HG03442 (cell line): ENCODE data around the gene ZIC2.
"Not testable (repeated sequence)": the region's sequence is repeated elsewhere in the genome, so short reads cannot be mapped to it uniquely, and the experiment has no call there.

Source experiments
- ATAC-seq: cut with Tn5 transposase; IDR thresholded peaks from one replicate; pipeline ENCODE4 v1.9.1; 2021; ENCODE audit warnings: mild to moderate bottlenecking, moderate library complexity; ENCODE audit not compliant: unreplicated experiment

Gene ZIC2

DNA sequence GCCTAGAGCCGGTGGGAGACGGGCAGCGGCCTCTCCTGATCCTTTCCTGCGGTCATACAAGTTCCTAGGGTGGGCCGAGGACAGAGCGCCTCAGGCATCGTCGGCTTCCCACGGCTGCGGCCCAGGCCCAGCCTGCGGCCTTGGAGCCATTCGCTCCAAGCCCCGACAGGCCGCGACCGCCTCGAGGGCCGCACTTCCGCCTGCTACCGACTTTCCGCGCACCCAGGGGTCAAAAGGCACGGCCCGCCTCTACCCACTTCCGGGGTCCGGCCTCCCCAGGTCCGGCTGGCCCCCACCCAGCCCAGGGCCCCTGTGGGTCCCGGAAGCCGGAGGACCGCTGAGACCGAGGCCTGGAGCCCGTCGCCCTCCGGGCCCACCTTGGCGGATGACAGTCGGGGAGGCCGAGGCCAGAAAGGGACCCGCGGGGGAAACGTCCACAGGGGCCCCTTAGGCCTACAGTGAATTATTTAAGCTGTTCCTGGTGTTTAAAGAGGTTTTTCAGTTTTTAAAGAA is 16.2 kb downstream of the ZIC2 start:
- no peak for ATAC-seq

DNA sequence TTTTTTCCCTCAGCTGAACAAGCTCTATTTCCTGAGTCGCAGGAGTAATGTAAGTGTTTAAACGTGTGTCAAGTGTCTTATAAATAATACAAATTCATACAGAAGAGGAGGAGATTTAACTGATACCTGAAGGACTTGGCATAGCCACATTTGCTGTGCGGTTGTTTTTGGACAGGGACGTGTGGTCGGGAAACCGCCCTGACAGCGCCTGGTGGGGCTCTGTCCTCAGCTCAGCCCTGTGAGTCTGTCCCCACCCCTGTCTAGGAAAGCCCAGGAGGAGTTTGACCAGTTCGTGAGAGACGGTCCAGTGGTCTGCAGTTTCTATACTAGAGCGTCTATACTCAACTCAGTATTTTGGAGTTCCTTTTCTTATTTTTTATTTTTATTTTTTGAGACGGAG is 16.7 kb downstream of the ZIC2 start:
- ATAC-seq = no peak

DNA sequence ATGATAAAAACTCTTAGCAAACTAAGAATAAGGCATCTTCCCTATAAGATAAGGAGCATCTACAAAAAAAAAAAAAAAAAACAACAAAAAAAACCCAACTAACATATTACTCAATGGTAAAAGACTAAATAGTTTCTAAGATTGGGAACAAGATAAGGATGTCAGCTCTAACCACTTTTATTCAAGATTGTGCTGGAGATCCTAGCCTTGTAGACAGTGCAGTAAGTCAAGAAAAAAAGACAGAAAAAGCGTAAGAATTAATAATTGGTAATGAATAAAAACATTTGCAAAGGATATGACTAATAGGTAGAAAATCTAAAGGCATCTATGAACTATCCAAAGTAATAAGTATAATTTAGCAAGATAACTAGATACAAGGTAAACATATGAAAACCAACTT is 33.0 kb downstream of the ZIC2 start:
- no peak for ATAC-seq

DNA sequence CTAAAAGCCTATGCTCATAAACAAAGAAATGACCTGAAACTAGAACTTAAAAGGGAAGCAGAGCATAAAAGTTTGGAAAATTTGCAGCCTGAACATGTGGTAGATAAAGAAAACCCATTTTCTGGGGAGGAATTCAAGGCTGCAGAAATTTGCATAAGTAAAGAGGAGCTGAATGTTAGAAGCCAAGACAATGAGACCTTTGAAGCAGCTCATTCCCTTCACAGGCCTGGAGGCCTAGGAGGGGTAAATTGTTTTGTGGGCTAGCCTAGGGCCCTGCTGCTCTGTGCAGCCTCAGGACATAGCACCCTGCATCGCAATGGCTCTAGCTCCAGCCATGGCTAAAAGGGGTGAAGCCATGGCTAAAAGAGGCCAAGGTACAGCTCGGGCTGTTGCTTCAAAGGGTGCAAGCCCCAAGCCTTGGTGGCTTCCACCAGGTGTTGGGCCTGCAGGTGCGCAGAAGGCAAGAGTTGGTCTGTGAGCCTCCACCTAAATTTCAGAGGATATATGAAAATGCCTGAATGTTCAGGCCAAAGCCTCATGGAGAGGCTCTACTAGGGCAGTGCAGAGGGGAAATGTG is 38.3 kb downstream of the ZIC2 start:
- no peak for ATAC-seq

DNA sequence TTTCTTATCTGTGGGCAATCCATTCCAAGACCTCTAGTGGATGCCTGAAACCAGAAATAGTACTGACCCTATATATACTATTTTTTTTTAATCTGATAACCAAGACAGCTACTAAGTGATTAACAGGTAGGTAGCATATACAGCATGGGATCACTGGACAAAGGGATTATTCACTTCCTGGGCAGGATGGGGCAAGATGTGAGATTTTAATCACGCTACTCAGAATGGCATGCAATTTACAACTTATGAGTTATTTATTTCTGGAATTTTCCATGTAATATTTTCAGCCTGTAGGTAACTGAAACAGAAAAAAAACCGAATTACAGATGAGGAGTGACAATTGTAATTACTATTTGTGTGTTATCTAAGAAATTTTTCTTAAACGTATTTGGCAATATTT is 41.2 kb downstream of the ZIC2 start:
- no peak for ATAC-seq

- ATAC-seq = no peak
Measured at GRCh38 chr13:100024023-100024422, 42.4 kb downstream of the ZIC2 start.

GRCh38 chr13:100029933-100030332 is 48.3 kb downstream of the ZIC2 start:
- no peak for ATAC-seq

- not testable (repeated sequence) for ATAC-seq
Measured at GRCh38 chr13:100032642-100033041, 51.1 kb downstream of the ZIC2 start.

GRCh38 chr13:100035936-100036335 is 54.4 kb downstream of the ZIC2 start:
- ATAC-seq = no peak
